H1 (cell line): ENCODE measurements around the gene XAF1. TPM values are rescaled to one million over a fixed set of nuclear protein-coding genes. Genes with fewer than 3 reads are reported as not detected.

Source experiments
- CTCF ChIA-PET: fragments of 300-600 bp; sonication (Branson Sonifier 250); formaldehyde crosslinking; loops from one replicate; lab custom pipeline; 2021; ENCODE audit not compliant: partially characterized antibody; lab: Charles Lee
- POLR2A ChIA-PET: fragments of 300-600 bp; sonication (Branson Sonifier 250); formaldehyde crosslinking; loops from one replicate; lab custom pipeline; 2021; ENCODE audit warnings: inconsistent platforms; ENCODE audit not compliant: partially characterized antibody; lab: Charles Lee
- DNase-seq, 2 experiments: peaks; one replicate each; pipeline versions ENCODE4 v3.0.0 to v3.0.0-alpha.2; 2010 to 2022; ENCODE audit warnings: low spot score in 2 of 2, low read depth in 1 of 2, mixed read lengths in 1 of 2
- FAIRE-seq: peaks from 2 replicates; lab custom pipeline; 2011; peaks lifted over from hg19 to GRCh38; lab: Jason Lieb, UNC
- H2AFZ ChIP-seq: 2 replicates; pipeline ENCODE4 v1.8.1; 2012; ENCODE audit warnings: low read length, inconsistent platforms
- H2AK5ac ChIP-seq: 2 replicates; pipeline ENCODE4 v1.6.1; 2013; ENCODE audit warnings: low read depth, low read length
- H2BK120ac ChIP-seq: replicated peaks from 2 replicates; pipeline ENCODE3; 2013; ENCODE audit warnings: low read depth, low read length, inconsistent platforms
- H2BK12ac ChIP-seq: 2 replicates; pipeline ENCODE4 v1.6.1; 2013; ENCODE audit warnings: low read depth, low read length
- H2BK15ac ChIP-seq: 2 replicates; pipeline ENCODE4 v1.6.1; 2013; ENCODE audit warnings: low read length
- H2BK20ac ChIP-seq: 2 replicates; pipeline ENCODE4 v1.6.1; 2013; ENCODE audit warnings: low read length
- H2BK5ac ChIP-seq: 2 replicates; pipeline ENCODE4 v1.6.1; 2013; ENCODE audit warnings: low read depth, low read length
- H3K14ac ChIP-seq: 2 replicates; pipeline ENCODE4 v1.6.1; 2013; ENCODE audit warnings: inconsistent platforms; ENCODE audit not compliant: insufficient read length
- H3K18ac ChIP-seq: 2 replicates; pipeline ENCODE4 v1.6.1; 2013; ENCODE audit warnings: low read length; ENCODE audit errors: extremely low read depth
- H3K23ac ChIP-seq: 2 replicates; pipeline ENCODE4 v1.6.1; 2013; ENCODE audit warnings: inconsistent platforms; ENCODE audit not compliant: insufficient read length
- H3K23me2 ChIP-seq: 2 replicates; pipeline ENCODE4 v1.6.1; 2013; ENCODE audit warnings: low read depth, low read length
- H3K27ac ChIP-seq: 2 replicates; pipeline ENCODE4 v1.6.1; 2011; ENCODE audit warnings: low read depth, low read length, inconsistent platforms
- H3K27me3 ChIP-seq, 4 experiments: replicated peaks in 1 of 4; 1 replicate in 1 of 4; 2 replicates in 3 of 4; pipeline versions ENCODE4 v1.6.1 to v1.8.1; 2011 to 2013; ENCODE audit warnings: low read length in 3 of 4, mild to moderate bottlenecking in 3 of 4, inconsistent platforms in 2 of 4, mixed read lengths in 2 of 4, moderate library complexity in 1 of 4; ENCODE audit not compliant: control insufficient read depth in 3 of 4, insufficient read depth in 3 of 4; ENCODE audit errors: extremely low read depth in 1 of 4
- H3K36me3 ChIP-seq, 4 experiments: 2 replicates each; pipeline versions ENCODE4 v1.6.1 to v1.8.1; 2011 to 2013; ENCODE audit warnings: mild to moderate bottlenecking in 4 of 4, low read length in 3 of 4, moderate library complexity in 2 of 4, control low read depth in 1 of 4, inconsistent platforms in 1 of 4; ENCODE audit not compliant: insufficient read depth in 4 of 4, control insufficient read depth in 2 of 4
- H3K4ac ChIP-seq: replicated peaks from 2 replicates; pipeline ENCODE3; 2013; ENCODE audit warnings: low read length, low read depth, mixed read lengths, inconsistent platforms; ENCODE audit not compliant: insufficient read length
- H3K4me1 ChIP-seq, 4 experiments: replicated peaks in 1 of 4; 1 replicate in 1 of 4; 2 replicates in 3 of 4; pipeline versions ENCODE4 v1.6.1 to v1.8.1; 2011 to 2013; ENCODE audit warnings: low read length in 3 of 4, inconsistent platforms in 2 of 4, mixed read lengths in 1 of 4; ENCODE audit not compliant: insufficient read depth in 4 of 4, control insufficient read depth in 3 of 4
- H3K4me2 ChIP-seq, 2 experiments: 2 replicates each; pipeline versions ENCODE4 v1.6.1 to v1.8.1; 2011 to 2013; ENCODE audit warnings: low read depth in 2 of 2, low read length in 2 of 2, control low read depth in 1 of 2, inconsistent platforms in 1 of 2, mild to moderate bottlenecking in 1 of 2; ENCODE audit not compliant: insufficient read depth in 1 of 2
- H3K4me3 ChIP-seq, 4 experiments: fragments of 200-600, 300-600 bp in 1 of 4; sonication (generic), shearing (Covaris generic), sonication (Bioruptor Twin) in 1 of 4; 2 replicates each; pipeline versions ENCODE4 v1.5.1 to v1.8.1; 2011 to 2016; ENCODE audit warnings: low read length in 4 of 4, low read depth in 3 of 4, control low read depth in 2 of 4, inconsistent platforms in 2 of 4, mild to moderate bottlenecking in 2 of 4, mixed read lengths in 1 of 4, moderate library complexity in 1 of 4; ENCODE audit not compliant: insufficient read depth in 2 of 4; ENCODE audit errors: extremely low read depth in 1 of 4
- H3K56ac ChIP-seq: replicated peaks from 2 replicates; pipeline ENCODE3; 2013; ENCODE audit warnings: low read depth, mild to moderate bottlenecking, mixed read lengths, low read length, inconsistent platforms; ENCODE audit not compliant: insufficient read length
- H3K79me1 ChIP-seq: 2 replicates; pipeline ENCODE4 v1.6.1; 2013; ENCODE audit warnings: low read depth, low read length, control low read depth
- H3K79me2 ChIP-seq, 2 experiments: 2 replicates each; pipeline versions ENCODE4 v1.6.1 to v1.8.1; 2012 to 2013; ENCODE audit warnings: low read length in 2 of 2, mild to moderate bottlenecking in 2 of 2, inconsistent platforms in 1 of 2; ENCODE audit not compliant: insufficient read depth in 2 of 2, control insufficient read depth in 1 of 2
- H3K9ac ChIP-seq, 4 experiments: replicated peaks in 1 of 4; 1 replicate in 1 of 4; 2 replicates in 3 of 4; pipeline versions ENCODE4 v1.6.1 to v1.8.1; 2011 to 2013; ENCODE audit warnings: low read depth in 3 of 4, low read length in 3 of 4, control low read depth in 2 of 4, mild to moderate bottlenecking in 2 of 4, moderate library complexity in 2 of 4, inconsistent platforms in 1 of 4; ENCODE audit errors: extremely low read depth in 1 of 4
- H3K9me3 ChIP-seq, 2 experiments: 2 replicates each; pipeline versions ENCODE4 v1.6.1 to v1.8.1; 2012 to 2013; ENCODE audit warnings: mild to moderate bottlenecking in 2 of 2, moderate library complexity in 2 of 2, control low read depth in 1 of 2, inconsistent platforms in 1 of 2, low read depth in 1 of 2, low read length in 1 of 2, mixed read lengths in 1 of 2; ENCODE audit not compliant: insufficient read depth in 2 of 2
- H4K20me1 ChIP-seq, 2 experiments: replicated peaks in 1 of 2; 2 replicates each; pipeline versions ENCODE3 to v1.8.1; 2011 to 2013; ENCODE audit warnings: inconsistent platforms in 2 of 2, low read length in 2 of 2, mild to moderate bottlenecking in 1 of 2; ENCODE audit not compliant: insufficient read depth in 2 of 2, control insufficient read depth in 1 of 2
- H4K5ac ChIP-seq: 2 replicates; pipeline ENCODE4 v1.6.1; 2013; ENCODE audit warnings: low read length, low read depth, mixed read lengths, inconsistent platforms; ENCODE audit not compliant: insufficient read length
- H4K8ac ChIP-seq: 2 replicates; pipeline ENCODE4 v1.8.0; 2013; ENCODE audit warnings: mild to moderate bottlenecking, moderate library complexity, low read length, inconsistent platforms; ENCODE audit not compliant: insufficient read depth; ENCODE audit errors: extremely low read depth
- H4K91ac ChIP-seq: replicated peaks from 2 replicates; pipeline ENCODE3; 2013; ENCODE audit warnings: low read length, mixed read lengths, inconsistent platforms; ENCODE audit not compliant: insufficient read length
- CHD2 ChIP-seq: IDR thresholded peaks from 2 replicates; pipeline ENCODE4 v1.6.1; 2012; ENCODE audit warnings: low read length, improper control_type of control experiment
- CREB1 ChIP-seq: IDR thresholded peaks from 2 replicates; pipeline ENCODE4 v1.6.1; 2012; ENCODE audit warnings: inconsistent platforms
- CTBP2 ChIP-seq: IDR thresholded peaks from 2 replicates; pipeline ENCODE4 v1.7.0; 2011; ENCODE audit warnings: borderline replicate concordance, mild to moderate bottlenecking, moderate library complexity, mixed read lengths, low read length; ENCODE audit not compliant: insufficient read depth, insufficient read length
- EP300 ChIP-seq, 2 experiments: IDR thresholded peaks; 1 replicate in 1 of 2; 2 replicates in 1 of 2; pipeline ENCODE4 v1.6.1; 2011 to 2012; ENCODE audit warnings: low read depth in 2 of 2, low read length in 2 of 2, mild to moderate bottlenecking in 2 of 2, borderline replicate concordance in 1 of 2, inconsistent platforms in 1 of 2, moderate library complexity in 1 of 2
- FOSL1 ChIP-seq: IDR thresholded peaks from 2 replicates; pipeline ENCODE4 v1.6.1; 2011; ENCODE audit warnings: mild to moderate bottlenecking, low read depth, low read length, moderate library complexity; ENCODE audit not compliant: insufficient read depth
- HDAC2 ChIP-seq, 2 experiments: fragments of 300-600 bp in 1 of 2; sonication (generic) in 1 of 2; IDR thresholded peaks; 2 replicates each; pipeline ENCODE4 v1.6.1; 2011 to 2012; ENCODE audit warnings: low read depth in 2 of 2, low read length in 2 of 2, mild to moderate bottlenecking in 2 of 2, moderate library complexity in 2 of 2, borderline replicate concordance in 1 of 2, inconsistent platforms in 1 of 2
- KDM1A ChIP-seq: fragments of 200-600, 300-600 bp; sonication (generic); IDR thresholded peaks from 2 replicates; pipeline ENCODE4 v1.7.1; 2016; ENCODE audit warnings: mild to moderate bottlenecking, low read length, borderline replicate concordance
- NRF1 ChIP-seq: IDR thresholded peaks from 2 replicates; pipeline ENCODE4 v1.6.1; 2011; ENCODE audit warnings: mild to moderate bottlenecking, low read depth, low read length, improper control_type of control experiment
- RNF2 ChIP-seq: fragments of 200-900, 300-1000 bp; sonication (generic); IDR thresholded peaks from 2 replicates; pipeline ENCODE4 v1.7.1; 2016; ENCODE audit warnings: borderline replicate concordance, low read depth, mild to moderate bottlenecking, antibody characterized with exemption, low read length; ENCODE audit not compliant: poor library complexity, severe bottlenecking; ENCODE audit errors: missing control alignments
- SUZ12 ChIP-seq: fragments of 200-600 bp; sonication (generic); IDR thresholded peaks from 2 replicates; pipeline ENCODE4 v1.6.1; 2012; ENCODE audit warnings: mild to moderate bottlenecking, inconsistent platforms, low read length, moderate library complexity, mixed read lengths
- TAF7 ChIP-seq: optimal IDR thresholded peaks from 2 replicates; pipeline ENCODE3; 2011; ENCODE audit warnings: low read depth, mild to moderate bottlenecking, inconsistent platforms, low read length, moderate library complexity, borderline replicate concordance
- polyA plus RNA-seq, 7 experiments: library from polyadenylated mRNA; depleted of rRNA in 3 of 7; stranded (reverse) in 5 of 7; unstranded in 2 of 7; fragments of >200 nt in 5 of 7; fragments of 200-250 nt in 2 of 7; gene quantifications; 1 replicate in 5 of 7; 2 replicates in 1 of 7; 4 replicates in 1 of 7; pipeline versions ENCODE4 v1.2.1 to v1.2.3, GENCODE V29; 2011 to 2013; ENCODE audit warnings: missing spikeins in 2 of 7, mixed read lengths in 2 of 7
- total RNA-seq: library from RNA; stranded (reverse); fragmentation: NEBNext Ultra II Directional; extraction: Animal tissue kit (Norgen Biotek cat#: 25700); gene quantifications from 2 replicates; pipeline ENCODE4 v1.2.1, GENCODE V29; 2021
- TF ChIP-seq, protein P1 (sequence below): IDR thresholded peaks from 2 replicates; pipeline ENCODE4 v1.6.1; 2011; ENCODE audit warnings: low read length, improper control_type of control experiment

The XAF1 gene
- total and polyA plus RNA-seq, 2 of the 8 experiments (the other 6 are each of a cell fraction or from before 2014, with no cell fraction given) = not detected

DNA sequence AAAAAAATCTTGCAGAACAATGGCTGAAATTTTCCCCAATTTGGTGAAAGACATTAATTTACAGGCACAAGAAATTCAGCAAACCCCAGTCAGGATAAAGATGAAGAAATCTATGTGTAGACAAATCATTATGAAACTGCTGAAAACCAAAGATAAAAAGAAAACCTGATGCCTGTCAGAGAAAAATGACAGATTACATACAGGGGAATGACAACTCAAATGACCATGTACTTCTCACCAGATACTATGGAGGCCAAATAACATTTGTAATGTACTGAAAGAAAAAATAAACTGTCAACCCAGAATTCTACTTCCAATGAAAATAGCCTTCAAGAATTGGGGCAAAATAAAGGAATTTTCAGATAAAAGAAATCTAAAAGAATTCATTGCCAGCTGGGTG is 7.2 kb upstream of the XAF1 start:
- no peak overlapping the region for H2BK12ac ChIP-seq
- TF ChIP-seq CREB1 (no peak), SUZ12 (no peak), EP300 (IDR thresholded peaks at IDR 0.05; ENCODE audit: borderline replicate concordance in 1 of 2, low read depth in 2 of 2, low read length in 2 of 2) (no peak), FOSL1 (no peak), KDM1A (no peak), RNF2 (no peak), CHD2 (no peak), HDAC2 (IDR thresholded peaks at IDR 0.05; ENCODE audit: borderline replicate concordance in 1 of 2, low read depth in 2 of 2, low read length in 2 of 2) (no peak), NRF1 (no peak), CTBP2 (no peak), TAF7 (no peak)
- TF ChIP-seq, protein P1, sequence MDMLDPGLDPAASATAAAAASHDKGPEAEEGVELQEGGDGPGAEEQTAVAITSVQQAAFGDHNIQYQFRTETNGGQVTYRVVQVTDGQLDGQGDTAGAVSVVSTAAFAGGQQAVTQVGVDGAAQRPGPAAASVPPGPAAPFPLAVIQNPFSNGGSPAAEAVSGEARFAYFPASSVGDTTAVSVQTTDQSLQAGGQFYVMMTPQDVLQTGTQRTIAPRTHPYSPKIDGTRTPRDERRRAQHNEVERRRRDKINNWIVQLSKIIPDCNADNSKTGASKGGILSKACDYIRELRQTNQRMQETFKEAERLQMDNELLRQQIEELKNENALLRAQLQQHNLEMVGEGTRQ = no peak

More for the DNA sequence above, 7.2 kb upstream of the XAF1 start:
- Histone ChIP-seq H2BK5ac (no peak overlapping the region), H4K8ac (no peak overlapping the region), H3K79me2 (no peaks in the 10 kb centered on the region), H3K36me3 (no peaks in the 10 kb centered on the region), H3K9me3 (no peaks in the 10 kb centered on the region; a peak in 1 of 4 replicates), H3K4me3 (no peak overlapping the region), H2BK15ac (no peak overlapping the region), H2BK20ac (no peak overlapping the region), H3K27ac (no peak overlapping the region), H2AK5ac (no peak overlapping the region), H3K4me1 (peaks cover 0 to 6% (median 3%) of the 10 kb centered on the region in 4 experiments; a peak in 3 of 7 replicates), H4K91ac (no peak overlapping the region), H4K20me1 (no peaks in the 10 kb centered on the region), H3K4ac (no peak overlapping the region), H3K79me1 (no peaks in the 10 kb centered on the region), H2BK120ac (no peak overlapping the region), H3K27me3 (no peaks in the 10 kb centered on the region; a peak in 1 of 7 replicates), H2AFZ (no peak overlapping the region), H3K14ac (no peak overlapping the region), H3K56ac (no peak overlapping the region), H3K4me2 (no peak overlapping the region), H3K18ac (no peak overlapping the region), H4K5ac (no peak overlapping the region), H3K9ac (no peak overlapping the region), H3K23me2 (peaks cover 1% of the 10 kb centered on the region; the same call in 1 of the 2 replicates), H3K23ac (no peak overlapping the region)
- no peak for FAIRE-seq
- DNase-seq = no peak
- ChIA-PET POLR2A (no interaction called here), CTCF (interaction anchor here (0.7 to 1.2 kb wide), 2 partner anchors 161 to 256 kb away, joined by 3 to 4 read pairs; no protein-coding TSS in a partner anchor)
